GM19463 (cell line): ENCODE measurements around the gene SYK.

ENCODE experiments used
- ATAC-seq: cut with Tn5 transposase; IDR thresholded peaks from one replicate; pipeline ENCODE4 v1.9.1; 2021; ENCODE audit warnings: mild to moderate bottlenecking, moderate library complexity; ENCODE audit not compliant: unreplicated experiment

The SYK gene

DNA sequence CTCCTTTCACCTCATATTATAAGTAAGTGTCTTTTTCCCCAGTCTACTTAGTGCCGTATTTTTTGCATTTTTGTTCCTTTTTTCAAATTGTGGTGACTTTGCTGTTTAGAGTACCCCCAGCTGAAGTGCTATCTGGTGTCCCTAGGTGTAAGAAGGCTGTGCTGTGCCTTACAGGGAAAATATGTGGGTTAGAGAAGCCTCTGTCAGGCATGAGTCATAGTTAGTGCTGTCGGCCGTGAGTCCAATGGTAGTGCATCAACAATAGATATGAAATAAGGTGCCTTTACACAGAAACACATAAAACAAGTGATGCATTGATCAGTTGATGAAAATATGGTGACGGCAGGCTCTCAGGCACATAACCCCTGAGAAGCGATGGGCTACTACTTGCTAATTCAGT lies 20.1 kb downstream of the SYK start:
- no peak for ATAC-seq

DNA sequence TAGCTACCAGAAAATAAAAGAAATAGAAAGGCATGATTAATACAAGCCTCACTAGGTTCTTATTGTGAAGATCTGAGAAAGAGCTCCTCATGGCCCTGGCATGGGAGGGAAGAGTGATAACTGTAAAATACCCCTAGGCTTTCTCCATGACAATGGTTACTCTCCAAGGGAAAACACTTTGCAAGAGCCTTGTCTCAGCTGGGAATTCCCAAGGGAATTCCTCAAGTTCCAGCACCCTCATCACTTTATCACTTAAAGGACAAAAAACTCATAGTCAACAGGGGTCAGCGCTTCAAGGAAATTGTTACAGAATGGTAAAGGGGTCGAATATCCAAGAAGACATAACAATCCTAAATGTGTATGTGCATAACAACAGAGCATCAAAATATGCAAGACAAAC lies 21.2 kb downstream of the SYK start:
- ATAC-seq, result no peak

DNA sequence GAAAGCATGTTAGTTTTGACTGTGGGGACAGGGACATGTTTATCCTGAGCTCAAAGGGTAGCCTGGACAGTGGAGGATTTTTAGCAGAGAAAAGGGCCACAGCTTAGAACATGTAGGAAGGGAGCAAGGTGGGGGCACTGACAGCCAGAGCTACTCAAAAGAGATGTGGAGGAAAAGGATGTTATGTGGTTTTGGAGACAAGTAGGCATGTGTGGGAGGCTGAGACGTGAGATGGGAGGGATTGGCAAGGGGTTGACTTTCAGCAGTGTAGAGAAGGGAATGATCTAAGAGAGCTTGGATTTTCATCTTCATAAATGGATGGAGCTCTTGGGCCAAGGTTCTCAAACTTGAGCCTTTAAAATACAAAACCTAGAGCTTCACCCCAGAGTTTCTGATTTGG lies 24.0 kb downstream of the SYK start:
- ATAC-seq, result no peak

DNA sequence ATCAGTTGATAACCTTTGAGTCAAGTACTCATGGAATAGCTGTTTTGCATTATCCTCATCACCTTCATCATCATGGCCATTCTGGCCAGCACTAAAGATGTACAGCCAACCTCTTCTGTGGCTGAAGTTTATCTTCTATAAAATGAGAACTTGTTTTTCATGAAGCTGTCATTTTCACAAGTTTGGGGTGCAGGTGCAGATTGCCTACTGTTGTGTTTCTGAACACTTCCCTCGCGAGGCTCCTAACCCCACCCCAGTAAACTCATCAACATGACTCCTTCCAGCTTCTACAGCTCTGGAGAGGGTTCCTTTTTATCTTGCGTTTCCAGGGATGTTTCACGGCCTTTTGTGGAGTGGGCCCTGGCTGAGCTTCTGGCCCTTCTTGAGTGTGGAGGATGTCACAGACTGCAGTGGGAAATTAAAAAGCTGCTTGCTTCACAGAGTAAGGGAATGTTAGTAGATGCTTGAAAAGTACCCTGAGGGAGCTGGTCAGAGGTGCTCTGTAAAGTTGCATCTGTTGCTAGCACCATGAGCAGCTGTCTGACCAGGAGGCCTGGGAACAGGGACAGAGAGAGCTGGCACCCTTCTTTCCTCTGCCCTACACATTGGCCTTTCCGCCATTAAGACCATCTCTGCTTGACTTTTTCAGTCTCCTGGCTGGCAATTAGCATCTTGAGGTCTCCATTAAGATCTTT lies 24.9 kb downstream of the SYK start:
- no peak for ATAC-seq

DNA sequence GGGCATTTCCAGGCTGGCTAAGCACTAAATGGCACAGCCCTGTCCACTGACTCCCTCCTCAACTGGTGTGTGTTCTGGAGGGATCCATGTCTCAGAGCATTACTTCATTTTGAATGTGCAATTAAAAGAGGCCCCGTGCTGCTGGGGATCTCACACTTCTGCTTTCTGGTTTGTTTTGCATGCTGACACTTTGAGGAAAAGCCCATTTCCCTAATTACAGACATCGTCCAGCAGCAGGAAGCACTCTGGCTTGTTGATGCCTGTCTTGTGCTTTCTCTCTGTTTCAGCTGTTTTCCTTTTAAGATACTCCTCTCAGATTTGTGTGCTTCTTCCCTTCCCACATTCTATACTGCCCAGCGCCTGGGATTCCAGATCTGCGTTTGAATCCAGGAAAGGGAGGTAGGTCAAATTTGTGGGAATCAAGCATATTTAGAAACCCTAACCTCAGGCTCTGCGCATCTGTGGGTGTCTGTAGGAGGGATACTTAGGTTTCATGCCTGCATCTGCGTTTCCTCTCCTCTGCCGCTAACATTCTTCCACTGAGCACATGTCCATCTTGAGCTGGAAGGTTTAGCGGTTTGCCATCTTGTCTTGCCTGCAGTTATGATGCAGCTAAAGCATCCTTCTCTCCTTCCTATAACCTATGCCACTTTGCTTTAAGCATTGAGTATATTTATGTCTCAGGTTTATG lies 25.7 kb downstream of the SYK start:
- peak; percentile 66 for ATAC-seq

DNA sequence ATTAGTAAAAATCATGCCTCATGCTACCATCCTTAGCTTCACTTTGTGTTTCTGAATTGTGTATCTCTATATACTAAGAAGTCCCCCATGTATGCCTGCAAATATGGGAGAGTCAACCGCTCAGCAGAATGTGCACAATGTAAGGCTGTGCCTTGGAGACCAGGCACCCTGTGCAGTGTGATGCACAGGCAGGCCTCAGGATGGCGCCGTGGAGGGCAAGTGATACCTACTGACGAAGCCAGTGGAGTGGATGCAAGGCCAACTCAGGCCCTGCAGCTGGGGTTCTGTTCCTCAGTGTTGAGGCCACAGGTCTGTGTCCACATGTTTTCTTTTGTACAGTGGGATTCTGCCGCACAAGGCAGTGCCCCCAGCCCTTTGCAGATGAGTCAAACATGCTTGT lies 28.4 kb downstream of the SYK start:
- ATAC-seq, result no peak

DNA sequence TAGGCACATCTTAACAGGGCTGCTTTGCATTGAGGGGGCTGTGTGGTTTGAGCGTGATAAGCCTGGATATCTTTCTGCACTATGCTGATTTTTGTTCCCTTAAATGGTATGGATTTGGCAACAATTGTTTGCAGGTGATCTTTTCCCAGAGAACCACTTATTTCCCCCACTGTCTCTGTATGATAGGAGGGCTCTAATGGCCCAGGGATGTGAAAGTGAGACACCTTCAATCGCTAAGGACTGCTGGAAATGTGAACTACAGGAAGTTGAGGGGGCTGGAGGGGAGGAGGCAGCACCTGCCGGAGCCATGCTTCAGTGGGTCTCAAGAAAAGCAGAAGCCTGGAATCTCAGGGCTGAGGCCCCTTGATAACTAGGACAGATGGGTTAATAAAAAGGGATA lies 29.4 kb downstream of the SYK start:
- peak; percentile 45 for ATAC-seq

DNA sequence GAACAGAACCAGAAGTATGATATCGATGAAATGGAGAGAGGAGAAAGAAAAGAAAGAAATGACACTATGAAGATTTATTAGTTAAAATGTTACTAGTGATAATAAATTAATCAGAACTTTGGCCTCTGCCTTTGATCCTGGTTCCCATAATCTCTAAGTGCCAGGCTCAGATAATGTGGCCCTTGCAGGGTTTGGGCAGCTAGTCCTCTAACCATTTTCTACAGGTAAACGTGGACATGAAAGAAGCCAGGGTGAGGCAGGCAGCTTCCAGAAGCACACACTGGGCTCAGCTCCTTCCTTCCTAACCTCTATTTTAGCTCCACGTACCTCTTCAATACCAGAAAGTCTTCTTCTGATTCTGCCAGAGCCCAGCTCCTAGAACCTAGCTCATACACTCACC lies 30.6 kb downstream of the SYK start:
- ATAC-seq, result no peak

DNA sequence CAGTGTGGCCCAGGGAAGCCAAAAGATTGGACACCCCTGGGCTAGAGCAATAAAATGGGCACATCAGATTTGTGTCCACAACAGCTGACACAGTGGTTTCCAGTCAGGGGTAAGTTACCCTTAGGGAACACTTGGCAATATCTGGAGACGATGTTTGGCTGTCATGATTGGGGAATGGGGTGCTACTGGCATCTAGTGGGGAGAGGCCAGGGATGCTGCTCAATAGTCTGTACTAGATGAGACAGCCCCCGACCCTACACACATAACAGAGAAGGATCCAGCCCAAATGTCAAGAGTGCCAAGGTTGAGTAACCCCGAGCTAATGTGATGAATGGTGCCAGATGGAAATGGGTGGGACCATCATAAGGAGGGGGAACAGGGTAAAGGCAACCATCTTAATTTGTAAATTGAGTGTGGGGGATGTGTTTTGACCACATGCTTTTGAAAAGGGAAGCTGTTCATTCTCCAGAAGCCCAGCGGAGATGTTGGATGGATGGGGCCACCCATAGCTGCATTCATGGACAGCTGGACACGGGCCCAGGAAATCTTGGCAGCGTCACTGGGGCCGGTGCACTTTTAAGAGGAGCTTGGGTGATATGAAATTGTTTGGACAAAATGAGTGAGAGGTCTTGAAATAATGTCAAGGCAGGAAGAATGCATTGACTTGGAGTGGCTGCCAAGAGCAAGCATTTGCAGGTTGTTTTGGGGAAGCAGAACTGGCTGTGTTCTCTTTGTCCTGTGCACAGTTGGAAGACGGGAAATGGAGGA lies 33.4 kb downstream of the SYK start:
- no peak for ATAC-seq

DNA sequence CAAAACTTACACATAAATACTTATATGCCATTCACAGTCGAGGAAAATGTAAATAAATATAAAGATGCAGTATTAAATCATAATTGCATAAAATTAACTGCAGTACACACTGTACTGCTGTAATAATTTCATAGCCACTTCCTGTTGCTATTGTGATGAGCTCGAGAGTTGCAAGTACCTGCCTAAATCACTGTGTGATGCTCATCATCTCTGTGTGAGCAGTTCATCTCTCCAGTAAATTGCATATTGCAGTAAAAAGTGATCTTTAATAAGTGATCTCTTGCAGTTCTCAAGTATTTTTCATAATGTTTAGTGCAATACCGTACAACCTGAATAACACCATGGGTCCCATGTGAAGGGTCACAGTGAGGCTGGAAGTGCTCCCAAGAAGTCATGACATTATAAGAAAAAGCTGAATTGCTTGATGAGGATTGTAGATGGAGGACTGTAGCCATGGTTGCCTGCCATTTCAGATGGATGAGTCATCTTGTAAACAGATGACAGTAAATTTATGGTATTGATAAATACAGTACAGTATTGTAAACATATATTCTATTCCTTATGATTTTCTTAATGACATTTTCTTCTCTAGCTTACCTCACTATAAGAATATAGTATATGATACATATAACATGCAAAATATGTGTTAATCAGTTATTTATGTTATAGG lies 34.9 kb downstream of the SYK start:
- ATAC-seq, result no peak

DNA sequence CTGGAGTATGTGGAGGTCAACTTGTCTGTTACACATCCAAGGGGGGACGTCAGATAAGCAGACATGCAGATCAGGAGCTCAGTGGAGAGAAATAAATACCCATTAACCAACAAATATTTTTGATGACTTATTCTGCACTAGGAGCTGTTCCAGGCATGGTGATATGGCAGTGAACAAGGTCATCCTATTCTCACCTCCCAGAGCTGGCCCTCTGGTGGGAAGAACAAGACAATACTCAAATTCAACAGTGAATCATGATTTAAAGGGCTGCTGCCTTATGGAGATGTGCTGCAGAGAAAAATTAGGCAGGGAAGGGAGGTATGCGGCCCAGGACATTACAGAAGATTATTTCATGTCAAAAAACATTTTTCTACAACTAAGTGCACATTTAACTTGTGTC lies 36.5 kb downstream of the SYK start:
- ATAC-seq, result no peak

DNA sequence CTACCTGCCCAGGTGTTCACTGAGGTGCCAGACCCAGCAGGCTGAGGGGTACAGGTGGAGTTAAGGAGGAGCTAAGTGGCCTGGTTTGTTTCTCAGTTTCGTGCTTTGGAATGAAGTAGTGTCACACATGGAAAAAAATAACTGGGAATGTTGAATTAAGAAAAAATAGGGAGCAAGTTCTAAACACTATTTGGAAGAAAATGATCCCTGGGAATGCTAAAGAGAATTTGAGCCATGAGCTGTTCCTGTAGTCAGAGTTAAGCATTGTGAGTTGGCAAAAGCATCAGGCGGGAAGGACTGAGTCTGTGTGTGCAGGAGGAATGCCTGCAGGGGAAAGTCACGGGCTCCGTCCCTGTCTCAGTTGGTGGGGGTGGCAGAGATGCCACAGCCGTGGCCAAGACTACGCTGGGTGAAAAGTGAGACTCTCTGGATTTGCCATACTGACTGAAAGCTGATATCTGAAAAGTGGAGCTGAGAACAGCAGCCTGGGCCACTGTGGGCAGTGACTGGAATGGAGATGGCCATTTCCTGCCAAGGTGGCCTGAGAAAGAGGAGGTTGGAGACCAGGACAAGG lies 37.0 kb downstream of the SYK start:
- no peak for ATAC-seq

DNA sequence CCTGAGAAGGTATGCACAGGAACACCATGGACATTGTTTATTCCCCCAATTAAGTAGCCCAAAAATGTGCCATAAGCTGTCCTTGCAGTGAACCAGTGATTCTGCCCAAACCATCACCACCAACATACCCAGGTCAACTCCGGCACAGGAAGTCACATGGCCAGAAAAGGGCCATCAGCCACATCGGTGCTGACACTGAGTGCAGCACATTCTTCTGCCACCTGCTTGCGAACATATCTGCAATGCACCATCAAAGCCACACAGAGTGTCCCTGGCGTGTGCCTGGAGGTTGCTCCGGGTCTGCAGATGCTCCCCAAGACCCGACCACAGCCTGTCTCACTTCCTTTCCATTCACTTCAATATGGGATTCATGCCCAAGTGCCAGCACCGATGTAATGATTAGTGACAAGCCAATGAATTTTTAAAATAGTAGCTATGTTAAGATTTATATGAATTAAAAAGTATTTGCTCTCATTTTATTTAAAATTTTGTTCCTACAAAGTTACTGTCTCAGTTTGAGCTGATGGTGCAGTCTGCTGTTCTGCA lies 37.6 kb downstream of the SYK start:
- ATAC-seq, result peak; percentile 66

DNA sequence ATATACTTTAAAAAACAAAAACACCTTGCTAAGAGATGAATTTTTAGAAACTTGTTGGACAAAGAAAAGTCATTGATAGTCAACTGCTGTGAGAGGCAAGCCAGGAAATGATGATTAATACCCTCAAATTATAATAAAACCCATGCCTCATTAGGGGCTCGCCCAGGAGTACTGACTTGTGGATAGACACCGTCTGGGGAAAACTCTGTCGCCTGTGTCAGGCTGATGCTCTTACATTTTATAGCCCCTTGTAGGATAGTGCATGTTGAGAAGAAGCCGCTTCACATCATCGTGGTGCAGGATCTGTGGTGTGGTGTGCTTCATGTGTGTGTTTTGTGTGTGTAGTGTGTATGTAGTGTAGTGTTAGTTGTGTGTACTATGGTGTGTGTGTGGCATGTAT lies 39.1 kb downstream of the SYK start:
- no peak for ATAC-seq

DNA sequence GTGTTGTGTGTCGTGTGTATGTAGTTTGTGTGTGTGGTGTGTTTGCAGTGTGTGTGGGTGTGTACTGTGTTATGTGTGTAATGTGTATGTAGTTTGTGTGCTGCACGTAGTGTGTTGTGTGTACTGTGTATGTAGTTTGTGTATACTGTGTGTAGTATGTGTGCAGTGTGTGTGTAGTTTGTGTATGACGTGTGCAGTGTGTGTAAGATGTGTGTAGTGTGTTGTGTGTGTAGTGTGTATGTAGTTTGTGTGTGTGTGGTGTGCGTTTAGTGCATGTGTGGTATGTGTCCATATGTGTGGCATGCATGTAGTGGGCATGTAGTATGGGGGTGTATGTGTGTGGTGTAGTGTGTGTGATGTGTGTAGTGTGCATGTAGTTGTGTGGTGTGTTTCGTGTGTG lies 39.6 kb downstream of the SYK start:
- no peak for ATAC-seq

DNA sequence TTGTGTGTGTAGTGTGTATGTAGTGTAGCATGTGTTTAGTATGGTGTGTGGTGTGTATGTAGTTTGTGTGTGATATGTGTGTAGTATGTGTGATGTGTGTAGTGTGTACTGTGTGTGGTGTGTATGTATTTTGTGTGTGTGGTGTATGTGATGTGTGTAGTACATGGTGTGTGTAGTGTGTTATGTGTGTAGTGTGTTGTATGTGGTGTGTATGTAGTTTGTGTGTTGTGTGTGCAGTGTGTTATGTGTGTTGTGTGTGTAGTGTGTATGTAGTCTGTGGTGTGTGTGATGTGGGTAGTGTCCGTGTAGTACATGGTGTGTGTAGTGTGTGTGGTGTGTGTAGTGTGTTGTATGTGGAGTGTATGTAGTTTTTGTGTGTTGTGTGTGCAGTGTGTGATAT lies 40.0 kb downstream of the SYK start:
- no peak for ATAC-seq

DNA sequence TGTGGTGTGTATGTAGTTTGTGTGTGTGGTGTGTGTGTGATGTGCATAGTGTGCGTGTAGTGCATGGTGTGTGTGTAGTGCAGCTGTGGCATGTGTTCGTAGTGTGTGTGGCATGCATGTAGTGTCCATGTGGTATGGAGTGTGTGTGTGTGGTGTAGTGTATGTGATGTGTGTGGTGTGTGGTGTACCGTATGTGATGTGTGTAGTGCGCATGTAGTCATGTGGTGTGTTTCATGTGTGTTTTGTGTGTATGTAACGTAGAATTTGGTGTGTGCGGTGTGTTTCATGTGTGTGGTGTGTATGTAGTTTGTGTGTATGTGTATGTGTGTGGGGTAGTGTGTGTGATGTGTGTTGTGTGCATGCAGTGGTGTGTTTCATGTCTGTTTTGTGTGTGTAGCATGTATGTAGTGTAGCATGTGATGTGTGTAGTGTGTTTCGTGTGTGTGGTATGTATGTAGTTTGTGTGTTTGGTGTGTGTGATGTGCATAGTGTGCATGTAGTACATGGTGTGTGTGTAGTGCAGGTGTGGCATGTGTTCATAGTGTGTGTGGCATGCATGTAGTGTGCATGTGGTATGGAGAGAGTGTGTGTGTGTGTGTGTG lies 40.7 kb downstream of the SYK start:
- no peak for ATAC-seq

DNA sequence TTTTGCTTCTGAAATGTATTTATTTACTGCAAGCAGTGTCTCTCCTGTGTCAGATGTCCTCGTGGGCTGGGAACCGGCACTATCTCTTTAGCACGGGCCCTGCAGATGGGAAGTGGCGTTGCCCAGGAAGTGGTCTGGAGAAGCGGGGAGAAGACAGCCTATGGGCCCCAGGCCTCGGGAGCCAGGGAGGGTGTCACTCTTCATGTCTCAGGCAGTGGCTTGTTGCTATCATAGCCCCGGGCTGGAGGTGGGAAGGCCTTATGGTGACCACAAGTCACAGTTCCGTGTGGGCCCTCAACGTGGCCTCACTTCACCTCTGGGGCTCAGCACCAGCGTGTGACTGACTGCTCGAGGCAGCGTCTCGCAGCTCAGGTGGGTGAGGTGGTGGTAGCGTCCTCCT lies 41.4 kb downstream of the SYK start:
- no peak for ATAC-seq

DNA sequence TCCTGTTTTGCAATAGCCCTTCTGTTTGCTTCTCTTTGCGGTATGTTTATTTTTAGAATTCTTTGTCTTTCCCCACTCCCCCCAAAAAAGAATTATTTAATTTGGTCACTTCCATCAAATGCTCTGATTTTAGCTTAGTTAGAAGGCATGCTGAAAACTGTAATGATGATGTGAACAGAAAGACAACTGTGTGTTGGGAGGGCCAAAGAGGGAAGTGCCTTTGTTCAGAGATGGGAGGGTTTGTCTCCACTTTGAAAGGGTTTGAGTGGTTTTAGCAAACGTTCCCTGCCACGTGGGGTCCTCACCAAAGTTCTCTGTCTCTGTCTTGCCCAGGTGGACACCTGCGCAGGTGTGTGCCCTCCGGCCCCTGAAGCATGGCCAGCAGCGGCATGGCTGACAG lies 41.9 kb downstream of the SYK start:
- ATAC-seq, result no peak

DNA sequence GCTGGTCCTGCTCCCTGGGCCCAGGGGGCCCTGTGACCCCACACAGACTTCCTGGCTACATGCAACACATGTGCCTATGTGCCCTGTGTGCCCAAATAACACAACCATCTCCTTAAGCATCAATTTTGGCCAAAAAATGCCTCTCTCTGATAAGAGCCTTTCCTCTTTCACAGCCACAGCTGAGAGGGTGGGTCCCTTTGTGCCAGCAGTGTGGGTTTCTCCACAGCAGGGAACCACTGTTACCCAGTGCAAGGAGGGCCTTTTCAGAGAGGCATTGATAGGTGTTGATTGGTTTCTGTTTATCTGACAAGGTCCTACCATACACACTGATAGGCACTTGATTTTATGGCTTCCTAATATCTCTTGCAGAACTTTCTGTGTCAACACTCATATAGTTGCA lies 42.7 kb downstream of the SYK start:
- ATAC-seq, result no peak
